ENCODE data around the gene AKNA. TPM values are rescaled to one million over a fixed set of nuclear protein-coding genes. Genes with fewer than 3 reads are reported as not detected.

The AKNA gene
- total and polyA plus RNA-seq, 2 of the 8 experiments (the other 6 are each of a cell fraction or from before 2014, with no cell fraction given): 21.0 to 27.4 TPM

DNA sequence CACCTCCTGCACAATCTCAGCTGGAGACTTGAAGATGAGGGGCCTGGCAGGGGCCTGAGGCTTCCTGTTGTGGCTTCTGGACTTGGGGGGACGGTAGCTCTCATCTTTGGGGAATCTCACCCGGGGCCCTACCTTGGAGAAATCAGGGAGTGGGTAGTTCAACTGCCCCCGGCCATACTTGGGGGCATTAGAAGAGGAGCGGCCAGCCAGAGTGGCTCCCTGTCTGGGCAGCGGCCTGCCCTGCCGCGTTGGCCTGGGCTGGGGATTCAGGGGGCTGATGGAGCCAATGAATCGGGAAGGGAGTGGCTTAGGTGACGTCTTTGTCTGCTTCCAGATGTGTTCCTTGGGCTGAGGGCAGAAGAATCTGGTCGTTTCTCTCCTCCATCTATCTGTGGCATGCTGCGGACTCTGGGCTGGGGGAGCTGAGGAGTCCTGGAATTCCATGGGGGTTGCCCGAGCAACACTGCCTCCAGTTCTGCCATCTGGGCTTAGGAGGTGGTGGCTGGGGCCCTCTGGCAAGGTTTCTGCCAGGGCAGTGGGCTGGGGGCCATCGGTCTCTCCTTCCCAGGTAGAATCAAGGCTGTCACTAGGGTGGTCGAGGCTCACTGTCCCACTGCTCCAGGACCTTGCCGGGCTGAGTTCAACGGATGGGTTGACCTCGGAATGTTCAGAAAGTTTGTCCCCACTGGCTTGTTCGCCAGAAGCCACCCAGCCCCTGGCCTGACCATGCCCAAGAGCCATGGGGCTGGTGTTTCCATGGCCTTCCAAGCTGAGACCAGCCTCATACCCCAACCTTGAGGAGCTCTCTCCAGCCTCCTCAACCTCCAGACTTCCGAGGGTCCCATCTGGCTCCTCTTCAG, 11.0 kb downstream of the AKNA start (continued):
- TF ChIP-seq, protein P1, sequence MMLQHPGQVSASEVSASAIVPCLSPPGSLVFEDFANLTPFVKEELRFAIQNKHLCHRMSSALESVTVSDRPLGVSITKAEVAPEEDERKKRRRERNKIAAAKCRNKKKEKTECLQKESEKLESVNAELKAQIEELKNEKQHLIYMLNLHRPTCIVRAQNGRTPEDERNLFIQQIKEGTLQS (IDR thresholded peaks at IDR 0.05; ENCODE audit: insufficient read depth, low read depth, low read length): no peak
- TF ChIP-seq SUZ12 (IDR thresholded peaks at IDR 0.05; ENCODE audit: low read length) (no peak), ATF2 (IDR thresholded peaks at IDR 0.05; ENCODE audit: low read length) (no peak), CTCF (IDR thresholded peaks at IDR 0.05; ENCODE audit: control extremely low read depth in 1 of 3, insufficient read depth in 1 of 3, low read depth in 1 of 3, low read length in 3 of 3) (no peak), ASH2L (IDR thresholded peaks at IDR 0.05; ENCODE audit: low read length) (no peak), RBBP5 (IDR thresholded peaks at IDR 0.05; ENCODE audit: borderline replicate concordance, low read depth, low read length) (no peak), TBP (IDR thresholded peaks at IDR 0.05; ENCODE audit: low read depth, low read length) (no peak), CTBP2 (IDR thresholded peaks at IDR 0.05; ENCODE audit: borderline replicate concordance, insufficient read depth, insufficient read length, low read length) (no peak)
